HEK293 (cell line): ENCODE measurements around the gene EPHA2.

Experiments
- GLIS2 ChIP-seq: fragments of 450-650 bp; formaldehyde crosslinking; IDR thresholded peaks from 2 replicates; pipeline ENCODE4 v1.5.1; 2016; ENCODE audit warnings: missing biosample characterization, missing genetic modification characterization
- MZF1 ChIP-seq: fragments of 450-650 bp; formaldehyde crosslinking; IDR thresholded peaks from 2 replicates; pipeline ENCODE4 v1.5.1; 2017; ENCODE audit warnings: missing biosample characterization, missing genetic modification characterization, borderline replicate concordance
- PATZ1 ChIP-seq: fragments of 450-650 bp; formaldehyde crosslinking; IDR thresholded peaks from 2 replicates; pipeline ENCODE4 v1.5.1; 2016; ENCODE audit warnings: missing biosample characterization, missing genetic modification characterization
- PBX3 ChIP-seq: sonication (generic); formaldehyde crosslinking; IDR thresholded peaks from 2 replicates; pipeline ENCODE4 v1.8.1; 2022; ENCODE audit warnings: mild to moderate bottlenecking, moderate library complexity, missing genetic modification reagents
- SP2 ChIP-seq: fragments of 450-650 bp; formaldehyde crosslinking; IDR thresholded peaks from 2 replicates; pipeline ENCODE4 v1.5.1; 2016; ENCODE audit warnings: missing biosample characterization, missing genetic modification characterization
- SP3 ChIP-seq: fragments of 450-650 bp; formaldehyde crosslinking; IDR thresholded peaks from 2 replicates; pipeline ENCODE4 v1.5.1; 2016; ENCODE audit warnings: missing biosample characterization, missing genetic modification characterization
- ZBTB48 ChIP-seq: fragments of 450-650 bp; formaldehyde crosslinking; IDR thresholded peaks from 2 replicates; pipeline ENCODE4 v1.5.1; 2016; ENCODE audit warnings: missing biosample characterization, missing genetic modification characterization
- ZEB2 ChIP-seq: fragments of 450-650 bp; formaldehyde crosslinking; IDR thresholded peaks from 2 replicates; pipeline ENCODE4 v1.5.1; 2016; ENCODE audit warnings: missing biosample characterization, missing genetic modification characterization
- ZFP69B ChIP-seq: fragments of 450-650 bp; formaldehyde crosslinking; IDR thresholded peaks from 2 replicates; pipeline ENCODE4 v1.5.1; 2016; ENCODE audit warnings: missing biosample characterization, missing genetic modification characterization
- ZNF157 ChIP-seq: fragments of 450-650 bp; formaldehyde crosslinking; IDR thresholded peaks from 2 replicates; pipeline ENCODE4 v1.5.1; 2016; ENCODE audit warnings: missing biosample characterization, missing genetic modification characterization
- ZNF248 ChIP-seq: fragments of 450-650 bp; formaldehyde crosslinking; IDR thresholded peaks from 2 replicates; pipeline ENCODE4 v1.5.1; 2017; ENCODE audit warnings: missing biosample characterization, missing genetic modification characterization
- ZNF335 ChIP-seq: fragments of 450-650 bp; formaldehyde crosslinking; conservative IDR thresholded peaks from 2 replicates; pipeline ENCODE4 v1.5.1; 2016; ENCODE audit warnings: missing biosample characterization, missing genetic modification characterization
- ZNF362 ChIP-seq: fragments of 450-650 bp; formaldehyde crosslinking; IDR thresholded peaks from 2 replicates; pipeline ENCODE4 v1.5.1; 2016; ENCODE audit warnings: missing biosample characterization, missing genetic modification characterization
- ZNF394 ChIP-seq: fragments of 450-650 bp; formaldehyde crosslinking; IDR thresholded peaks from 2 replicates; pipeline ENCODE4 v1.5.1; 2016; ENCODE audit warnings: missing biosample characterization, missing genetic modification characterization, mild to moderate bottlenecking, moderate library complexity, borderline replicate concordance
- ZNF404 ChIP-seq: fragments of 450-650 bp; formaldehyde crosslinking; IDR thresholded peaks from 2 replicates; pipeline ENCODE4 v1.5.1; 2017; ENCODE audit warnings: missing biosample characterization, missing genetic modification characterization
- ZNF48 ChIP-seq: fragments of 450-650 bp; formaldehyde crosslinking; IDR thresholded peaks from 2 replicates; pipeline ENCODE4 v1.5.1; 2016; ENCODE audit warnings: missing biosample characterization, missing genetic modification characterization
- ZNF488 ChIP-seq: fragments of 450-650 bp; formaldehyde crosslinking; IDR thresholded peaks from 2 replicates; pipeline ENCODE4 v1.5.1; 2016; ENCODE audit warnings: missing biosample characterization, missing genetic modification characterization
- ZNF501 ChIP-seq: fragments of 450-650 bp; formaldehyde crosslinking; IDR thresholded peaks from 2 replicates; pipeline ENCODE4 v1.5.1; 2016; ENCODE audit warnings: missing biosample characterization, missing genetic modification characterization
- ZNF513 ChIP-seq: fragments of 450-650 bp; IDR thresholded peaks from 2 replicates; pipeline ENCODE4 v1.5.1; 2018; ENCODE audit warnings: missing biosample characterization, missing genetic modification characterization
- ZNF521 ChIP-seq: fragments of 450-650 bp; formaldehyde crosslinking; IDR thresholded peaks from 2 replicates; pipeline ENCODE4 v1.5.1; 2017; ENCODE audit warnings: missing biosample characterization, mild to moderate bottlenecking, missing genetic modification characterization
- ZNF561 ChIP-seq: fragments of 450-650 bp; IDR thresholded peaks from 2 replicates; pipeline ENCODE4 v1.5.1; 2018; ENCODE audit warnings: missing biosample characterization, missing genetic modification characterization, borderline replicate concordance
- ZNF585B ChIP-seq: fragments of 450-650 bp; formaldehyde crosslinking; IDR thresholded peaks from 2 replicates; pipeline ENCODE4 v1.5.1; 2016; ENCODE audit warnings: missing biosample characterization, missing genetic modification characterization
- ZNF654 ChIP-seq: fragments of 450-650 bp; formaldehyde crosslinking; IDR thresholded peaks from 2 replicates; pipeline ENCODE4 v1.5.1; 2016; ENCODE audit warnings: low read depth, missing biosample characterization, missing genetic modification characterization
- ZNF660 ChIP-seq: fragments of 450-650 bp; IDR thresholded peaks from 2 replicates; pipeline ENCODE4 v1.5.1; 2018; ENCODE audit warnings: missing biosample characterization, mild to moderate bottlenecking, missing genetic modification characterization
- ZNF747 ChIP-seq: fragments of 450-650 bp; formaldehyde crosslinking; IDR thresholded peaks from 2 replicates; pipeline ENCODE4 v1.5.1; 2016; ENCODE audit warnings: missing biosample characterization, missing genetic modification characterization
- ZNF777 ChIP-seq: fragments of 450-650 bp; formaldehyde crosslinking; IDR thresholded peaks from 2 replicates; pipeline ENCODE4 v1.5.1; 2017; ENCODE audit warnings: missing biosample characterization, missing genetic modification characterization, borderline replicate concordance
- ZSCAN30 ChIP-seq: fragments of 450-650 bp; IDR thresholded peaks from 2 replicates; pipeline ENCODE4 v1.5.1; 2018; ENCODE audit warnings: missing biosample characterization, mild to moderate bottlenecking, missing genetic modification characterization, moderate library complexity
- TF ChIP-seq, protein P1 (sequence below): fragments of 450-650 bp; formaldehyde crosslinking; IDR thresholded peaks from 2 replicates; pipeline ENCODE4 v1.5.1; 2017; ENCODE audit warnings: missing biosample characterization, missing genetic modification characterization
- TF ChIP-seq, protein P2 (sequence below): fragments of 450-650 bp; formaldehyde crosslinking; IDR thresholded peaks from 2 replicates; pipeline ENCODE4; 2016; ENCODE audit warnings: missing biosample characterization, missing genetic modification characterization

Gene EPHA2

GRCh38 chr1:16187748-16188401, 32.0 kb upstream of the EPHA2 start (continued):
- TF ChIP-seq SP2 (tag by site-specific recombination) (no peak), ZNF513 (tag by site-specific recombination) (peak; percentile 98), ZNF654 (tag by site-specific recombination) (peak; percentile 83), ZNF501 (tag by site-specific recombination) (peak; percentile 43; the same call in 1 of the 2 replicates), ZNF48 (tag by site-specific recombination) (no peak), SP3 (tag by site-specific recombination) (no peak), PBX3 (no peak), ZBTB48 (tag by site-specific recombination) (no peak), ZNF660 (tag by site-specific recombination) (no peak), ZFP69B (peak; percentile 51; the same call in 1 of the 2 replicates), ZNF335 (tag by site-specific recombination) (peak; percentile 47), ZEB2 (tag by site-specific recombination) (peak; percentile 51), ZNF394 (tag by site-specific recombination) (0 out of 2 replicates have a peak, but pooled peaks have one; percentile 32), ZNF404 (no peak), ZNF561 (no peak), ZSCAN30 (tag by site-specific recombination) (no peak), ZNF777 (tag by site-specific recombination) (no peak), ZNF747 (tag by site-specific recombination) (no peak), ZNF585B (tag by site-specific recombination) (no peak), ZNF157 (tag by site-specific recombination) (no peak), PATZ1 (tag by site-specific recombination) (no peak; the same call in 1 of the 2 replicates), MZF1 (no peak), ZNF362 (tag by site-specific recombination) (peak; percentile 54; the same call in 1 of the 2 replicates), ZNF488 (no peak), GLIS2 (tag by site-specific recombination) (no peak), ZNF248 (no peak), ZNF521 (no peak)
- TF ChIP-seq, protein P1, sequence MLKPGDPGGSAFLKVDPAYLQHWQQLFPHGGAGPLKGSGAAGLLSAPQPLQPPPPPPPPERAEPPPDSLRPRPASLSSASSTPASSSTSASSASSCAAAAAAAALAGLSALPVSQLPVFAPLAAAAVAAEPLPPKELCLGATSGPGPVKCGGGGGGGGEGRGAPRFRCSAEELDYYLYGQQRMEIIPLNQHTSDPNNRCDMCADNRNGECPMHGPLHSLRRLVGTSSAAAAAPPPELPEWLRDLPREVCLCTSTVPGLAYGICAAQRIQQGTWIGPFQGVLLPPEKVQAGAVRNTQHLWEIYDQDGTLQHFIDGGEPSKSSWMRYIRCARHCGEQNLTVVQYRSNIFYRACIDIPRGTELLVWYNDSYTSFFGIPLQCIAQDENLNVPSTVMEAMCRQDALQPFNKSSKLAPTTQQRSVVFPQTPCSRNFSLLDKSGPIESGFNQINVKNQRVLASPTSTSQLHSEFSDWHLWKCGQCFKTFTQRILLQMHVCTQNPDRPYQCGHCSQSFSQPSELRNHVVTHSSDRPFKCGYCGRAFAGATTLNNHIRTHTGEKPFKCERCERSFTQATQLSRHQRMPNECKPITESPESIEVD (tag by site-specific recombination) = no peak
- TF ChIP-seq, protein P2, sequence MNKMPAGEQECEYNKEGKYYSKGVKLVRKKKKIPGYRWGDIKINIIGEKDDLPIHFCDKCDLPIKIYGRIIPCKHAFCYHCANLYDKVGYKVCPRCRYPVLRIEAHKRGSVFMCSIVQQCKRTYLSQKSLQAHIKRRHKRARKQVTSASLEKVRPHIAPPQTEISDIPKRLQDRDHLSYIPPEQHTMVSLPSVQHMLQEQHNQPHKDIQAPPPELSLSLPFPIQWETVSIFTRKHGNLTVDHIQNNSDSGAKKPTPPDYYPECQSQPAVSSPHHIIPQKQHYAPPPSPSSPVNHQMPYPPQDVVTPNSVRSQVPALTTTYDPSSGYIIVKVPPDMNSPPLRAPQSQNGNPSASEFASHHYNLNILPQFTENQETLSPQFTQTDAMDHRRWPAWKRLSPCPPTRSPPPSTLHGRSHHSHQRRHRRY (tag by site-specific recombination) = no peak
